Keratinocyte (primary cell): ENCODE measurements around the gene CRIP3.
A peak's percentile ranks its signal among the peaks of the same experiment; 100 is the strongest.

ENCODE experiments used
- EZH2 ChIP-seq: IDR thresholded peaks from one replicate; pipeline ENCODE4 v1.6.1; 2012; ENCODE audit warnings: inconsistent platforms, mild to moderate bottlenecking, low read length, moderate library complexity
- TF ChIP-seq, protein P1 (sequence below), 3 experiments: IDR thresholded peaks in 1 of 3; conservative IDR thresholded peaks in 1 of 3; optimal IDR thresholded peaks in 1 of 3; 2 replicates in 2 of 3; 3 replicates in 1 of 3; pipeline versions ENCODE3 to v1.5.1; 2011; ENCODE audit warnings: low read length in 3 of 3, mild to moderate bottlenecking in 3 of 3, moderate library complexity in 2 of 3, control low read depth in 1 of 3, inconsistent platforms in 1 of 3; ENCODE audit not compliant: insufficient read depth in 2 of 3; ENCODE audit errors: extremely low read depth in 1 of 3

DNA sequence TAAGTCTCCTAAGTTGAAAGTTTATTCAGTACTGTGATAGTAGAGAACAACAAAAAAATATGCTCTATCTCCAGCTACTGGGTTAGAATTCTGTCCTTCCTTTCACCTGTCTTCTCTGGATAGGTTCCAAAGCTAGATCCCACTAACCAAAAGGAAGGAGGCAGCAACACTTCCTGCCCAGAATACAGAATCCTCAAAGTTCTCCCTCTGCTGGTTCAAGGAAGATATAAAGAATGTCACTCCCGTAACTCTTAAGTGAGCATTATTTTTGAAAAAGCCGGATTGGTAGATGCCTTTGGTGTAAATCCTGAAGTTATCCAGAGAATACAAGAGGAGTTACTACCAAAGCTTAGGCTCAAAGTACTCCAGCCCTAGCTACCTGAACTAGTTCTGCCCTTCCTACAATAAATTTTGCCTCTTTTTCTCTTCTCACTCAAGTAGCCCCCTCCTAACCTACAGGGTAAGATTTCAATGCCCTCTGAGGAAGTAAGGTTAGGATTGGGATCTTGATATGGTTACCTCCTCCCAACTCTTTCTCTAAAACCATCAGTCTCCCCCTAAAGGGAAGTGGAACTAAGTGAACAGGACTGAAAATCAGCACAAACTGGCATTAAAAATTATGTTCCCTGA, 26.0 kb upstream of the CRIP3 start:
- TF ChIP-seq, protein P1, sequence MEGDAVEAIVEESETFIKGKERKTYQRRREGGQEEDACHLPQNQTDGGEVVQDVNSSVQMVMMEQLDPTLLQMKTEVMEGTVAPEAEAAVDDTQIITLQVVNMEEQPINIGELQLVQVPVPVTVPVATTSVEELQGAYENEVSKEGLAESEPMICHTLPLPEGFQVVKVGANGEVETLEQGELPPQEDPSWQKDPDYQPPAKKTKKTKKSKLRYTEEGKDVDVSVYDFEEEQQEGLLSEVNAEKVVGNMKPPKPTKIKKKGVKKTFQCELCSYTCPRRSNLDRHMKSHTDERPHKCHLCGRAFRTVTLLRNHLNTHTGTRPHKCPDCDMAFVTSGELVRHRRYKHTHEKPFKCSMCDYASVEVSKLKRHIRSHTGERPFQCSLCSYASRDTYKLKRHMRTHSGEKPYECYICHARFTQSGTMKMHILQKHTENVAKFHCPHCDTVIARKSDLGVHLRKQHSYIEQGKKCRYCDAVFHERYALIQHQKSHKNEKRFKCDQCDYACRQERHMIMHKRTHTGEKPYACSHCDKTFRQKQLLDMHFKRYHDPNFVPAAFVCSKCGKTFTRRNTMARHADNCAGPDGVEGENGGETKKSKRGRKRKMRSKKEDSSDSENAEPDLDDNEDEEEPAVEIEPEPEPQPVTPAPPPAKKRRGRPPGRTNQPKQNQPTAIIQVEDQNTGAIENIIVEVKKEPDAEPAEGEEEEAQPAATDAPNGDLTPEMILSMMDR (optimal IDR thresholded peaks at IDR 0.05 in 1 of 3, IDR thresholded peaks at IDR 0.05 in 1 of 3, conservative IDR thresholded peaks at IDR 0.05 in 1 of 3; ENCODE audit: extremely low read depth in 1 of 3, insufficient read depth in 2 of 3, low read length in 3 of 3) = peak; percentile 34 to 73 (median 53)
- TF ChIP-seq EZH2 = no peak
